PC-9 (cell line): ENCODE results near the gene MCM7. TPM values are rescaled to one million over a fixed set of nuclear protein-coding genes. Genes with fewer than 3 reads are reported as not detected.

ENCODE experiments used
- BruUV-seq: library from RNA; stranded (reverse); fragments of 400-500 nt; replicated peaks from 2 replicates; lab custom pipeline; 2021; lab: Mats Ljungman, UMichigan
- CTCF ChIA-PET: fragments of 300-600 bp; sonication (Branson Sonifier 250); formaldehyde crosslinking; loops from one replicate; lab custom pipeline; 2022; ENCODE audit warnings: antibody characterized with exemption; lab: Charles Lee
- POLR2A ChIA-PET: fragments of 300-600 bp; sonication (Branson Sonifier 250); formaldehyde crosslinking; loops from one replicate; lab custom pipeline; 2022; ENCODE audit warnings: antibody characterized with exemption; ENCODE audit not compliant: unreplicated experiment; lab: Charles Lee
- DNase-seq, 2 experiments: peaks; one replicate each; pipeline versions ENCODE4 v3.0.0 to v3.0.0-alpha.2; 2015 to 2022; ENCODE audit warnings: mixed read lengths in 1 of 2
- H2AFZ ChIP-seq: fragments of 200-600 bp; sonication (generic); 2 replicates; pipeline ENCODE4 v1.8.1; 2017; ENCODE audit warnings: antibody characterized with exemption
- H3F3A ChIP-seq: fragments of 200-600 bp; sonication (generic); 2 replicates; pipeline ENCODE4 v1.8.1; 2017; ENCODE audit warnings: antibody characterized with exemption, mild to moderate bottlenecking, low read depth; ENCODE audit not compliant: insufficient read depth
- H3K27ac ChIP-seq: fragments of 200-600 bp; sonication (generic); 2 replicates; pipeline ENCODE4 v1.6.1; 2016; ENCODE audit warnings: mixed run types
- H3K27me3 ChIP-seq: fragments of 200-600 bp; sonication (generic); 2 replicates; pipeline ENCODE4 v1.6.1; 2016; ENCODE audit warnings: low read depth, mixed run types; ENCODE audit not compliant: insufficient read depth
- H3K36me3 ChIP-seq: fragments of 200-600 bp; sonication (generic); 2 replicates; pipeline ENCODE4 v1.6.1; 2016; ENCODE audit warnings: low read depth, mixed run types
- H3K4me1 ChIP-seq: fragments of 200-600 bp; sonication (generic); replicated peaks from 2 replicates; pipeline ENCODE4 v1.6.1; 2016; ENCODE audit warnings: mixed run types; ENCODE audit not compliant: insufficient read depth
- H3K4me2 ChIP-seq: fragments of 200-600 bp; sonication (generic); 2 replicates; pipeline ENCODE4 v1.6.1; 2017; ENCODE audit warnings: mixed run types
- H3K4me3 ChIP-seq: fragments of 200-600 bp; sonication (generic); 2 replicates; pipeline ENCODE4 v1.6.1; 2016; ENCODE audit warnings: mixed run types
- H3K79me2 ChIP-seq: fragments of 200-600 bp; sonication (generic); 2 replicates; pipeline ENCODE4 v1.6.1; 2017; ENCODE audit warnings: low read depth, mixed run types
- H3K9me2 ChIP-seq: fragments of 200-600 bp; sonication (generic); 2 replicates; pipeline ENCODE4 v1.8.1; 2017; ENCODE audit warnings: mild to moderate bottlenecking; ENCODE audit not compliant: insufficient read depth
- H3K9me3 ChIP-seq: fragments of 200-600 bp; sonication (generic); 2 replicates; pipeline ENCODE4 v1.8.1; 2016; ENCODE audit warnings: low read depth; ENCODE audit not compliant: insufficient read depth
- H4K20me1 ChIP-seq: fragments of 200-600 bp; sonication (generic); 2 replicates; pipeline ENCODE4 v1.8.1; 2017; ENCODE audit not compliant: insufficient read depth
- EZH2 ChIP-seq: fragments of 200-600 bp; sonication (generic); IDR thresholded peaks from 2 replicates; pipeline ENCODE4 v1.8.0; 2017; ENCODE audit warnings: antibody characterized with exemption, low read depth
- intact Hi-C: fragments of 100-400 bp; cut with micrococcal nuclease; formaldehyde crosslinking; loops from one replicate; pipeline ENCODE4 v1.10.0; 2022; ENCODE audit not compliant: unreplicated experiment
- total RNA-seq: library from RNA; stranded (reverse); gene quantifications from 2 replicates; pipeline ENCODE4 v1.2.3, GENCODE V29; 2021
- TF ChIP-seq, protein P1 (sequence below): fragments of 200-600 bp; sonication (generic); conservative IDR thresholded peaks from 2 replicates; pipeline ENCODE4 v1.6.1; 2017; ENCODE audit warnings: mixed run types, antibody characterized with exemption, mild to moderate bottlenecking, moderate library complexity

MCM7 gene
- total RNA-seq, 1 experiment from 2014 or later: 238 TPM

DNA sequence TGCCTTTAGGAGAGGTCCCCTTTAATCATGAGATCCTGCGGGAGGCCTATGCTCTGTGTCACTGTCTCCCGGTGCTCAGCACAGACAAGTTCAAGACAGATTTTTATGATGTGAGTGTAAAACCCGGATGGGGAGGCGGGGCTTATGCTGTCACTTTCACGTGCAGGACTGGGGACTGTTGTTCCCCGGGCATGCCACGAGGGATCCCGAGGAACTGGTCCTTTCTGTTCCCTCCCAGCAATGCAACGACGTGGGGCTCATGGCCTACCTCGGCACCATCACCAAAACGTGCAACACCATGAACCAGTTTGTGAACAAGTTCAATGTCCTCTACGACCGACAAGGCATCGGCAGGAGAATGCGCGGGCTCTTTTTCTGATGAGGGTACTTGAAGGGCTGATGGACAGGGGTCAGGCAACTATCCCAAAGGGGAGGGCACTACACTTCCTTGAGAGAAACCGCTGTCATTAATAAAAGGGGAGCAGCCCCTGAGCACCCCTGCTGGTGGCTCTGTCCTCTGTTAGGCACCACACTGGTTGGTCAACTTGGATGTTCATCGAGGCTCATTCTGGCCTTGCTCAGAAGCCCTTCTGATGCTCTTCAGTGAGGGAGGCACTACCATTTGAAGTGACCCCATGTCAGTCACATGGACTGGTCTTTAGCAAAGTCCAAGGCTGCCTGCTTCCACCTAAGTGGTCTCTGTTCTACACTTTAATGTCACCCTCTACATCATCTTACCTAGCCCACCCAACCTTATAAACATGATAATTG is 9.6 kb downstream of the MCM7 start:
- DNase-seq: peak in 1 of 2 experiments; percentile 41
- BruUV-seq: no TSS peak
- intact Hi-C loops: no loop called here

DNA sequence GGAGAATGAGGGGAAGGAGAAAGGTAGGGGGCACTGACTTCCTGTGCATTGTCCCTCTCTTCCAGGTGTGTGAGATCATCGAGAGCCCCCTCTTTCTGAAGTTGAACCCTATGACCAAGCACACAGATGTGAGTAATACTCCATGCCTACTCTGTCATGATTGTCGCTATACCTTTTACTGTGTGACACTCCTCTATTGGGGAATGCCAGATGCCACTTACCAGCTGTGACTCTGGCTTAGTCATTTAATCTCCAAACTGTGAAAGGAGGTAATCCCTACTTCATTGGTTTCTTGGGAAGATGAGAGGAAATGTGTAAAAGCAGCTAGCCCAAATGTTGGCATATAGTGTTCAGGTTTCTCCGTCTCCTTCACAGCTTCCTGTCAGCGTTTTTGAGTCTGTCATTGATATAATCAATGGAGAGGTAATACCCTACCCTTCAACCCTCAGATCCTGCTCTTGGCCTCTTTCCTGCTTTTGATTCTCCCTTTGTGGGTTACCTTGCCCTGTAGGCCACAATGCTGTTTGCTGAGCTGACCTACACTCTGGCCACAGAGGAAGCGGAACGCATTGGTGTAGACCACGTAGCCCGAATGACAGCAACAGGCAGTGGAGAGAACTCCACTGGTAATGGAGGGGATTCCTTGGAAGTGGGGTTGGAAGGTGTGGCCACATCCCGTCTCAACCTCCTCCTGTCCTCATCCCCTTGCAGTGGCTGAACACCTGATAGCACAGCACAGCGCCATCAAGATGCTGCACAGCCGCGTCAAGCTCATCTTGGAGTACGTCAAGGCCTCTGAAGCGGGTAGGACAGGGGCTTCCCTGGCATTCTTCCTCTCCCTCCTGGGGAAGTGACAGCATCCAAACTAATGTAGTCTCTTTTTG is 10.4 kb downstream of the MCM7 start:
- H3K4me2 ChIP-seq: peak overlapping the region; percentile 97; the same call in 1 of the 2 replicates
- H3K27ac ChIP-seq: no peak overlapping the region
- no peaks in the 10 kb centered on the region for H3K9me2 ChIP-seq
- ChIA-PET CTCF (no interaction called here), POLR2A (interaction anchor here (0.5 kb wide), 1 partner anchor 8 kb away, joined by 5 read pairs; no protein-coding TSS in a partner anchor)
- DNase-seq: no peak
- peaks cover 26% of the 10 kb centered on the region for H3K4me1 ChIP-seq
- H3K27me3 ChIP-seq: no peaks in the 10 kb centered on the region
- no TSS peak for BruUV-seq
- peaks cover 17% of the 10 kb centered on the region for H3K36me3 ChIP-seq
- H4K20me1 ChIP-seq: peaks cover 16% of the 10 kb centered on the region; the same call in 1 of the 2 replicates
- peaks cover 76% of the 10 kb centered on the region for H3F3A ChIP-seq
- TF ChIP-seq EZH2: no peak
- TF ChIP-seq, protein P1, sequence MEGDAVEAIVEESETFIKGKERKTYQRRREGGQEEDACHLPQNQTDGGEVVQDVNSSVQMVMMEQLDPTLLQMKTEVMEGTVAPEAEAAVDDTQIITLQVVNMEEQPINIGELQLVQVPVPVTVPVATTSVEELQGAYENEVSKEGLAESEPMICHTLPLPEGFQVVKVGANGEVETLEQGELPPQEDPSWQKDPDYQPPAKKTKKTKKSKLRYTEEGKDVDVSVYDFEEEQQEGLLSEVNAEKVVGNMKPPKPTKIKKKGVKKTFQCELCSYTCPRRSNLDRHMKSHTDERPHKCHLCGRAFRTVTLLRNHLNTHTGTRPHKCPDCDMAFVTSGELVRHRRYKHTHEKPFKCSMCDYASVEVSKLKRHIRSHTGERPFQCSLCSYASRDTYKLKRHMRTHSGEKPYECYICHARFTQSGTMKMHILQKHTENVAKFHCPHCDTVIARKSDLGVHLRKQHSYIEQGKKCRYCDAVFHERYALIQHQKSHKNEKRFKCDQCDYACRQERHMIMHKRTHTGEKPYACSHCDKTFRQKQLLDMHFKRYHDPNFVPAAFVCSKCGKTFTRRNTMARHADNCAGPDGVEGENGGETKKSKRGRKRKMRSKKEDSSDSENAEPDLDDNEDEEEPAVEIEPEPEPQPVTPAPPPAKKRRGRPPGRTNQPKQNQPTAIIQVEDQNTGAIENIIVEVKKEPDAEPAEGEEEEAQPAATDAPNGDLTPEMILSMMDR: no peak
- no peaks in the 10 kb centered on the region for H3K9me3 ChIP-seq
- no peak overlapping the region for H3K4me3 ChIP-seq
- H3K79me2 ChIP-seq: peaks cover 7% of the 10 kb centered on the region; the same call in 1 of the 2 replicates
- H2AFZ ChIP-seq: no peak overlapping the region
- intact Hi-C loops: no loop called here

More for the DNA sequence above, 9.6 kb downstream of the MCM7 start:
- Histone ChIP-seq H4K20me1 (peaks cover 22% of the 10 kb centered on the region; the same call in 1 of the 2 replicates), H3K9me3 (no peaks in the 10 kb centered on the region), H3K79me2 (peaks cover 10% of the 10 kb centered on the region), H3K4me2 (no peak overlapping the region), H3K4me1 (peaks cover 26% of the 10 kb centered on the region), H3F3A (peaks cover 84% of the 10 kb centered on the region), H2AFZ (no peak overlapping the region), H3K4me3 (no peak overlapping the region), H3K27ac (no peak overlapping the region), H3K27me3 (no peaks in the 10 kb centered on the region), H3K36me3 (peaks cover 20% of the 10 kb centered on the region), H3K9me2 (no peaks in the 10 kb centered on the region)
- ChIA-PET POLR2A (interaction anchor here (0.5 kb wide), 1 partner anchor 9 kb away, joined by 5 read pairs; no protein-coding TSS in a partner anchor), CTCF (interaction anchor here (0.6 kb wide), 1 partner anchor 13 kb away, joined by 3 read pairs; no protein-coding TSS in a partner anchor)
- TF ChIP-seq, protein P1: no peak
- TF ChIP-seq EZH2: no peak
